Superior temporal gyrus (tissue), 1 donor: Measurements from ENCODE around the gene POTEF.
"Not testable (repeated sequence)": the region's sequence is repeated elsewhere in the genome, so short reads cannot be mapped to it uniquely, and the experiment has no call there.

ENCODE experiments used
- DNase-seq: peaks from one replicate; pipeline ENCODE4 v3.0.0-alpha.2; 2016; ENCODE audit errors: extremely low spot score

Gene POTEF

GRCh38 chr2:130128464-130128863 lies 558 bp downstream of the POTEF start:
- not testable (repeated sequence) for DNase-seq

DNA sequence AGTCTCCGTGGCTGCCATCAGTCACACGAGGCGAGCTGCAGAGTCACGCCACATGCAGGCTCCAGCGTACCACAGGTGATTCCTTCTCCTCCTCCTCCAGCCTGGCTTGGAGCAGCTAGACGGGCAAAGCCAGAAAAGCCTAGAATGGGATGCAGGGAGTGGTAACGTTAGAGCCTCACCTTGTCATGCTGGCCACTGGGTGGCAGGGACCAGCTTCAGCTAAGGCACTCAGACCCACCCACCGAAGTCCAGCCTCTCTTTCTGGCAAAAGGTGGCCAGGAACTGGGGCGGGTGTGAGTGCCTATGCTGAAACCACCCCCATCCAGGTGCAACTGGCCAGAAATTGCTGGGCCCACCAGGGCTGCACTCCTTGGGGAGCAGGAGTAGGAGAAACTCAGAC lies 1.3 kb downstream of the POTEF start:
- not testable (repeated sequence) for DNase-seq

DNA sequence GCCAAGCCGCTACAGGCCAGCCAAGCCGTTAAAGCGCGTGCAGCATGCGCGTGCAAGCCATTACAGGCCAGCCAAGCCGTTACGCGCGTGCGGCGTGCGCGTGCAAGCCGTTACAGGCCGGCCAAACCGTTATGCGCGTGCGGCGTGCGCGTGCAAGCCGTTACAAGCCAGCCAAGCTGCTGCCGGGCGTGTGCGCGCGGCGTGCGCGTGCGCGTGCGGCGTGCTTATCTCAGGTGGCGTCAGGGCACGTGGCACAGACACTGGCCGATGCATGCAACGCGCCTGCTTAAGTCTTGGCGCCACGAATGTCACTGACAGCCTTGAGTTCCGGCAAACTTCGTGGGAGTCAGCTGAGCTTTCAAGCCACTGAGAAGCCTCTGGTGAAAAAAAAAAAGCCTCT lies 8.1 kb downstream of the POTEF start:
- DNase-seq = not testable (repeated sequence)

DNA sequence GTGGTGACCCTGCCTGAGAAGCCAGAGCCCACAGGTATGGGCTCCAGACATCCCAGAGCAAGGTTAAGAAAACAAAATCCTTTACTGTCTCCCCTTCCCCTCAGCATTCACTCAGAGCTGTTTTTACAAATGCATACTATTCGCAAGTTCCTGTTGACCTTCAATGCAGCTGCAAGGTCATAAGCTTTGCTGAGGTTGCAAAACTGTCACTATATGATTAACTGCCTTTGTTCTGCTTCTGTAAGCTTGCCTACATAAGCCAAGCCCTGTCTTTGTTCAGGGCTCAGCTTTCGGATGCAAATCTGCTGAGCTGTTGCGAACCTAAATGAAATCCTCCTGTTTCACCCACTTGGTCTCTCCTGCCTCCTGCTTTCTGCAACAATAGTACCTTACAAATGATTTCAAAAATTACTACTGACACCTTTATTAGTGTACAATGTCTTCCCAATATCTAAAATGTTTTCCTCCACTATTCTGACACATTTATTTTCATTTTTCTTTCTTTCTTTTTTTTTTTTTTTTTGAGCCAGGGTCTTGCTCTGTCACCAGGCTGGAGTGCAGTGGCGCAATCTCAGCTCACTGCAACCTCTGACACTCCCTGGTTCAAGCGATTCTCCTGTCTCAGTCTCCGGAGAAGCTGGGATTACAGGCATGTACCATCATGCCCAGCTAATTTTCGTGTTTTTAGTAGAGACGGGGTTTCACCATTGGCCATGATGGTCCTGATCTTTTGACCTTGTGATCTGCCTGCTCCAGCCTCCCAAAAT lies 26.2 kb downstream of the POTEF start:
- DNase-seq = not testable (repeated sequence)

DNA sequence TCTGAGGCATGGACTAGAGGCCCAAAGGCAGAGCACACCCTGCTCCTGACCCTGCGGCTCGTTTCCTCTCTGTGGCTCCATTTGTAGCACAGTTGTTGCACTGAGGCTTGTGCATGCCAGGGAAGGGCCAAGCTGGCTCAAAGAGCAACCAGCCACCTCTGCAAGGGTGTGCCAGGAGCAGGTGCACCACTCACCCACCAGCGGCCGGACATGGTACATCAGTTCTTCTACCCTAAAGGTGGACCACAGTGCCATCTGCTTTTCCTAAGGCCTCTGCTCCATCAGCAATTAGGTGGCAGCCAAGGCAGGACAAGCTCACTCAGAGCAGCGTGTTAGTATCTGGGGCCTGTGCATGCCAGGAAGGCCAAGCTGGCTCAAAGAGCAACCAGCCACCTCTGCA lies 66.4 kb downstream of the POTEF start:
- DNase-seq = not testable (repeated sequence)

DNA sequence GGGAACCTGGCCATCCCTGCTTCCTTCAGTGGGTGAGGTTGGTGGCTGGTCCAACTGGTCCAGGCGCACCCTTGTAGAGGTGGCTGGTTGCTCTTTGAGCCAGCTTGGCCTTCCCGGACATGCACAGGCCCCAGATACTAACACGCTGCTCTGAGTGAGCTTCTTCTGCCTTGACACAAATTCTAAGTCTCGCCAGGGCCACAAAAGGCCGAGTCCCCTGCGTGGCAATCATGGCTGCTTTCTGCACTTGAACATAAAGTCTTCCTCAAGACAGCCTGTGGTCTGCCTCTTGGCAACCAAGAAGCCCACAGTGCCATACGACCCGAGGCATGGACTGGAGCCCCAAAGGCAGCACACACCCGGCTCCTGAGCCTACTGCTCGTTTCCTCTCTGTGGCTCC lies 69.0 kb downstream of the POTEF start:
- not testable (repeated sequence) for DNase-seq

DNA sequence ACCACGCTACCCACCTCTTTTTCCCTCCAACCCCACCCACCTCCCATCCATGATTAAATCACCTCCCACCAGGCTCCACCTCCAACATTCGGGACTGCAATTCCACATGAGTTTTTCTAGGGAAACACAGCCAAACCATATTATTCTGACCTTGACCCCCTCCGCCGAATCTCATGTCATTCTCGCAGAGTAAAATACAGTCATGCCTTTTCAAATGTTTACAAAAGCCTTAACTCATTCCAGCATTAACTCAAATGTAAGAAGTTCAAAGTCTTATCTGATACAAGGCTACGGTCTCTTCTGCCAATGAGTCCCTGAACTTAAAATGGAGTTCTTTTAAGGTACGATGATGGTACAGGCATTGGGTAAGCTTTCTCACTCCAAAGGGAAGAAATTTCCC lies 72.7 kb downstream of the POTEF start:
- not testable (repeated sequence) for DNase-seq

GRCh38 chr2:130053217-130053911 lies 75.7 kb downstream of the POTEF start:
- not testable (repeated sequence) for DNase-seq

- not testable (repeated sequence) for DNase-seq
Observed at GRCh38 chr2:130052376-130052775, 76.6 kb downstream of the POTEF start.

GRCh38 chr2:130048422-130048821 lies 80.6 kb downstream of the POTEF start:
- DNase-seq = not testable (repeated sequence)

GRCh38 chr2:130038265-130038603 lies 90.8 kb downstream of the POTEF start:
- DNase-seq = not testable (repeated sequence)

GRCh38 chr2:130025931-130026330 lies 103.1 kb downstream of the POTEF start:
- DNase-seq = not testable (repeated sequence)
